Measurements from ENCODE around the gene AGBL1. TPM values are rescaled to one million over a fixed set of nuclear protein-coding genes. Genes with fewer than 3 reads are reported as not detected.

The AGBL1 gene
- total RNA-seq, 1 donor from 2014 or later: not detected

DNA sequence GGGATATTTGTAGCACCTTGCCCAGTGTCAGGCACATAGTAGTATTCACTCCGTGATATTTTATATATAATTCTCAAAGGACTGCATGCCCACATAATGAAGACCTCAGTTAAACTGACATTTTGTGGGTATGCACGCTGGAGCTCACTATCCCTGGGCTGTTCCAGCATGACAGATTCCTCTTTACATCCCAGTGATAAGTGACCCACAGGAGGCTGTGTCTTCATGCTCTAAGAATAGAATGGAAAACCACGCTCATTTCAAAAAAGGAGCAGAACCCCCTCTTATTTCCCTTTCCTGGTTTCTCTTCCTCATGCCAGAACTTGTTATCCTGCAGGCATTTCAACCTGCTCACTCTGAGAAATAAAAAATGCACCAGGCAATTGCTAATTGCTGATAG lies 717.5 kb downstream of the AGBL1 start:
- no peak for DNase-seq (ENCODE audit: low read depth in 2 of 2)

DNA sequence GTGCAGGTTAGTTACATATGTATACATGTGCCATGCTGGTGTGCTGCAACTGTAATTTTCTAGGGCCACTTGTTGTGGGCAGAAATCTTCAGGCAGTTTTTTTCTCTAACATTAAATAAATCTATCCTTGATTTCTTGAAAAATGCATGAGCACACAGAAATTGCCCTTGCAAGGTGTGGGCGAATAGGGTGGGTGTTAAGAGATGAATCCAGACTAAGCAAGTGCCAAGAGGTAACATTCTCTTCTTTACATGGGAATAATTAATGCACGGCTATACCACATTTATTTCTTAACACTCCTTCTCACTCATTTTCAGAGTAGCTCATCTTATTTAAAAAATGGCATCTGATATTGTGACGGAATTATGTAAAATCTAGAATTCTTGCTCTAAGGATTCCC lies 719.6 kb downstream of the AGBL1 start:
- DNase-seq (ENCODE audit: low read depth in 2 of 2): no peak

GRCh38 chr15:86802244-86802643 lies 722.6 kb downstream of the AGBL1 start:
- DNase-seq (ENCODE audit: low read depth in 2 of 2): no peak

DNA sequence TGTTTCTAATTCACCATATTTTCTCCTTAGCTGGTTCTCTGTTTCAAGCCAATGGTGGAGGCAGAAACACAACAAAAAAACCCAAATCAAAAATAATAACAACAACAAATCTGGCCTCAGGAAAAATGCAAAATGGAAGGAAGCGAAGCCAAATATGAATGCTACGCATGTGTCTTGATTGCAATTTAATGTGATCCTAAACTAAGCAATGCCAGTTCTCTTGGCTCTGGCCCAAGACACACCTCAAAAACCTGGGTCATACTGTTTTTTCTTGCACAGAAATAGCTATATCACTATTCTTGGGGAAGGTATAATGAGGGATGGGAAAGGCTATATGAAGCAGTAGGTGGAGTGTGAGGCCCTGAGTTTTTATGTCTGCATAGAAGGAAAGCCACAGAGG lies 724.7 kb downstream of the AGBL1 start:
- DNase-seq (ENCODE audit: low read depth in 2 of 2): no peak

DNA sequence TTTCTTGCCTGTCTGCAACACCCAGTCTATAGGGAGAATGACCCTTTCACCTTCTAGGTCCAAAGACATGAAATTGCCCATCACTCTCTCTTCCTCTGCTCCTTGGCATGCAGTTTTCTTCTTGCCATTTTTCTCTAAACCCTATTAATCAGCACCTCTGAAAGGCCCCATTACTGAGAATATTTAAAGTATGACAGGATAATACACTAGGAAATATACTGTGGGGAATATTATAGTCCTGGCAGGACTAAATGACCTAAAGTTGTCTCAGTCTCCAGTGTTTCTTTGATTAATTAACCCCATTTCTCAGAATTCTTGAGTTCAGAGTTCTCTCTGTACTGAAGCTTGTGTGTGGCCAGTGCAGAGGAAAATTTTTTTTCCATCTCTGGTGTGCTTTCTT lies 730.7 kb downstream of the AGBL1 start:
- DNase-seq (ENCODE audit: low read depth in 2 of 2): no peak

DNA sequence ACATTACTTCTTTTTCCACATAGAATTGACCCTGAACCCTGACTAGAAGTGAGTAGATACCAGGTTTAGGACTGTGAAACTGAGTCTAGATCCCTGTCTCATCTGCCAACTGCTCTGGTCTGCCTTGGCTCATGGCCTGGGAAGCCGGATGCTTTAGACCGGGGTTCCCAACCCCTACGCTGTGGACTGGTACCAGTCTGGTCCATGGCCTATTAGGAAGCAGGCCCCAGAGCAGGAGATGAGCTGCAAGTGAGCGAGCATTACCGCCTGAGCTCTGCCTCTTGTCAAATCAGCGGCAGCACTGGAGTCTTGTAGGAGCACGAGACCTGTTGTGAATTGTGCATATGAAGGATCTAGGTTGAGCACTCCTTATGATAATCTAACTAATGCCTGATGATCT lies 734.2 kb downstream of the AGBL1 start:
- no peak for DNase-seq (ENCODE audit: low read depth in 2 of 2)

DNA sequence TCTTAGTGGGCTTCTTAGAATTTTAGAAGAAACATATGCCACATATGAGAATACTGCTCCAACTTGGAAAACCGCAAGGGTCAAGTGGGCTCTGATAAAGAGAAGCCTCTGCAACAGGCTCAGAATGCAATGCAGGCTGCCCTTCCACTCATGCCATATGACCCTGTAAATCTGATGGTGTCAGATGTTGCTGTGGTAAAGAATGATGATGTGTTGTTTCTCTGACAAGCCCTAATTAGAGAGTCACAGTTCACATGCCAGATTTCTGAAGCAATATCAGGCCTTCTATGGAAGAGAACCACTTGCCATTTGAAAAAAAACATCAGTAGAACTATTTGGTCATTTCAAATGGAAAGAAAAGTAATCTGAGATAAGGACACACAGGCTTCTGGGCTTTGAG lies 749.6 kb downstream of the AGBL1 start:
- DNase-seq (ENCODE audit: low read depth in 2 of 2): no peak

DNA sequence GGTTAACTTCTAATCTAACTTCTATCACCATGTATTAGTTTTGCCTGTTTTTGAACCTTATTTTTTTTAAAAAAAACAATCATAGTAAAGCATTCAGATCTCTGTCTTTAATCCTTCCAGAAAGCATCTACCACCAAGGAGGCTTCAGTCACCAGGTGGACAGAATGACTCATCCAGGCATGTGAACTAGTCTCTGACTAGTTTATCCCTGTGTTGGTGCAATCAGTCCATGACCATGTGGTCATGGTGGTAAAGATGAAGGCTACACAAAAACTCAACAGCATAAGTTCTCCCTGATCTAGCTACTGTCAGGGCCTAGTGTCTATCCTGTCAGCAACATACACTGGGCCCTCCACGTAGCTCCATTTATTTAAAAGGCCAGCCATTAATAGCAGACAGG lies 750.6 kb downstream of the AGBL1 start:
- no peak for DNase-seq (ENCODE audit: low read depth in 2 of 2)

DNA sequence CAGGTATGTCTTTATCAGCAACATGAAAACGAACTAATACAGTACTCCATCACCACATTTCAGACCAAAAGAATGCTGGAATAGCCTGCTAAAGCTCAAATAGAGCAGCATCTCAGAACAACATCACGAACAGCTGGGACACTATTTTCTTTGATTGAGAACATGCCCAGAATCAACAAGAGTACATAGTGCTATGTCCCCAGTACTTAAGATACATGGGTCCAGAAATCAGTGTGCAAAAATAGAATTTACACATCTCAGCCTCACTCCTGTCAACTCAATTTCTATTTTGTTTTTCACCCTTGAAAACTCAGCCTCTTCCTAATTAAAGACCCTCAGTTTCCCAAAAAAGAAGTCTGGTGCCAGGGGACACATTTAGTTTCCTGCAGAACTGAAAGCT lies 753.9 kb downstream of the AGBL1 start:
- no peak for DNase-seq (ENCODE audit: low read depth in 2 of 2)

- DNase-seq (ENCODE audit: low read depth in 2 of 2): no peak
Measured at GRCh38 chr15:86834115-86834863, 754.6 kb downstream of the AGBL1 start.

DNA sequence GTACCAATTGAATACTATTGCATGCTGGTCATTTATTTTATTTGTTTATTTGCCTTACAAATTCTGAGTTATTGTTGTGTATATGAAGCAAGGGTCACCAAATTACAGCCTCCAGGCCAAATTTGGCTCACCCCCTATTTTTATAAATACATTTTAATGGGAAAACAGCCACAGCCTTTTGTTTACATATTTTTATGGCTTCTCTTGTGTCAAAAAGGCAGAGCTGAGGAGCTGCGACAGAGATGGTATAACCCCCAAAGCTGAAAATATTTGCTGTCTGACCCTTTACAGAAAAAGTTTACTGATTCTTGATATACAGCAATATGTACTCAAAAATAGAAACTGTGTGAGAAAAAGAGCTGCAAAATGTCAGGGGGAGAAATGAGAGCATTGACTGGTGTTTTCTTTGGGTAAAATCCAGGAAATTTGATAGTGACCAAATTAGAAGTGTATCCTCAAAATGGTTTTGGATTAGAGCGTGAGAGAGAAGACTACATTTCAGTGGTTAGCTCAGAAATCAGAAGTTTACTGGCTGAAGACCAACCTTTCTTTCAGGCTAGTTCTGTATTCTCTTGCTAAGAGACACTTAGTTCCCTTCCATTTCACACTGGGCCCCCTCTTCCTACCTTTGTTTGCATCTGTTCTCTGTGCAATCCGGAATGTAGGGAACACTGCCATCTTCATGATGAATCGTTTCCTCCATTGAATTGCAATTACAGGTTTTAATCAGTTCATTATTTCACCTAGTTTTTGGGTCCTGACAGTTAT lies 757.8 kb downstream of the AGBL1 start:
- DNase-seq (ENCODE audit: low read depth in 2 of 2): no peak

DNA sequence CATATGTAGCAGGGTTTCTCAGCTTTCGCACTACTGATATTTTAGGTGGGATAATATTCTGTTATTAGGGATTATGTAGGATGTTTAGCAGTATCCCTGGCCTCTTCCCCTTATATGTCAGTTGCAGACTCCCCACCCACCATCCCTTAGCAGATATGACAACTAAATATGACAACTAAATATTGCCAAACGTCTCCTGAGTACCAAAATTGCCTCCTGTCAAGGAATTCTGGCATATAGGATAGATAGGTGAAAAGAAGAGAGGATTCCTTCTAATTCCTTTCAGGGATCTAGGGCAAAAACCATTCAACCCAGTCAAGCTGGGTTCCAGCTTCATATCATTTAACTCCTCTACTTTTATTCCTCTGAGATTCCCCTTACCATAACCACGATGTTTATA lies 759.8 kb downstream of the AGBL1 start:
- DNase-seq (ENCODE audit: low read depth in 2 of 2): no peak

DNA sequence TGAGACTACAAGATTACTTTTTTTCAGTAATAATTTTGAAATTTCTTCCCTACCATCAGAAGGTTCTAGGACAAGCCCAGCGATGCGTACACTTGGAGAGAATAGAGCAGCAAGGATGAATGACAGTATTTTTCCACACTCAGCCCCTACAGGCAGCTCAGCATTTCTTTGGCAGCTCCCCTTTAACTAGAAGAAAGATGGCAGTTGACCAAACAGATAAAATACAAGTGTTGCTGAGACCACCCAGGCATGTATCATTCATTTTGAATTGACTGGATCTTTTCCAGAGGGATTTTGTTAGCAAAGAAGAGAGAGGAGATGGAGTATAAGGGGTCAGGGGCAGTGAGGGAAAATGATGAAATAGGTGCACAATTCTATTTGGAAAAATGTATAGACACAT lies 761.3 kb downstream of the AGBL1 start:
- DNase-seq (ENCODE audit: low read depth in 2 of 2): no peak

GRCh38 chr15:86842199-86842598 lies 762.5 kb downstream of the AGBL1 start:
- DNase-seq (ENCODE audit: low read depth in 2 of 2): no peak

DNA sequence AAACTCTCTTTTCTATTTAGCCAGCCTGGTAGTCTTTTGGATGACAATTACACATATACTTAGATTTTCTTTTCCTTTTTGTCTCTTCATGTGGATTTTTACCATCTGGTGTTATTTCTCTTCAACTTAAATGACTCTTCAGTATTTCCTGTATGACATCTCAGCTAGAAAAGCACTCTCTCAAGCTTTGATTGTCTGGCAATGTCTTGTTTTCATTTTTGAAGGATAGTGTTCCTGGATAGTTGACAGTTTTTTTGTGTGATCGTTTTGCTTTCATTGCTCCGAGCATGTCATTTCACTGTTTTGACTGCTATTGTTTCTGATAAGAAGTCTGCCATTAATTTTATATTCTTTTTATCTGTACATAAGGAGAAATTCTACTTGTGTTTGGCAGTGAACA lies 766.4 kb downstream of the AGBL1 start:
- no peak for DNase-seq (ENCODE audit: low read depth in 2 of 2)

DNA sequence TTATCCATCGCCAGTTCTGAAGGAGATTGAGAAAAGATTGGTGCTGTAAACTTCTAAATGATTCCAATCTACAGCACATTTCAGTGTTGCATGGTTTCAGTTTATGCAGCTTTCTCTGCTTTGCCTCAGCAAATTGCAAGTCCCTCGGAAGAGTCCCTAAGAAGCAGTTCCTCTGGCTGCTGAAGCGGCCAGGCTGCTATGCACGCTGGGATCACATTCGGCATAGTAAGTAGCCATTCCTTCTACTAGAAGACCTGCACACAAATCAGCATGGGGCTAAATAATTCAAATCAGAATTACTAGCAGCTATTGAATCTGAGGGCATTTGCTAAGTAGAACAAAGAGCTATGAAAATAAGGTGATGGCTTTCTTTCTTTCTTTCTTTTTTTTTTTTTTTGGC lies 769.5 kb downstream of the AGBL1 start:
- DNase-seq (ENCODE audit: low read depth in 2 of 2): no peak

DNA sequence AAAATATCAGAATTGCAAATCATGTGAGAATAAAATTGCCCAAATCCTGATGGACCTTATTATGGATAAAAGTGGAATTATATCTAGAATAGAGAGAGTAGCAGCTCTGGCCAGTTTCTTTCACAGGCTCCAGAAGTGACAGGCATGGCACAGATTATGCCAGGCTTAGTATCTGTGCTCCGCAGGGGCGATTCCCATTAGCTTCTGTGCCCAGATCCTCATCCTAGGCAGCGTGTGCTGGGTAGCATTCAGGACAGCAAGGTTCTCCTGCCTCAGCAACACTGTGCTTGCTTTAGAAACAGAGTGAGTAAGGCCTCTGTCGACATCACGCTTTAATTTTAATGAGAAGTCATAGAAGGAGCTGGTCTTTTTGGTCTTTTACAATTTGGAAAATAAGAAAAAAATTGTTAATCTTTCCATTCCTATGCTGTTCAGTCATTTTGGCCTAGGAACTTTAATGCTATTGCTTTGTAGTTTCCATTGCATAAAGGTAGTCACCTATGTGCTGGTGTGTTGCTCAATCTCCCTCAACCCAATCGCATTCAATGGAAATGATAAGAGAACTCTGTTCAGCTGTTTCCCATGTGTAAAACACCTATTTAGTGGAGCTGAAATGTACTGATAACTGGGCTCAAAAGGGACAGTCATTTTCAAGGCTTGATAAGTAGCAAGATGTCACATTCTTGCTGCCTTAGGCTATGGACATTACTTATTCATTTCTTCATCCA lies 770.1 kb downstream of the AGBL1 start:
- no peak for DNase-seq (ENCODE audit: low read depth in 2 of 2)

GRCh38 chr15:86850939-86851338 lies 771.3 kb downstream of the AGBL1 start:
- DNase-seq (ENCODE audit: low read depth in 2 of 2): no peak

DNA sequence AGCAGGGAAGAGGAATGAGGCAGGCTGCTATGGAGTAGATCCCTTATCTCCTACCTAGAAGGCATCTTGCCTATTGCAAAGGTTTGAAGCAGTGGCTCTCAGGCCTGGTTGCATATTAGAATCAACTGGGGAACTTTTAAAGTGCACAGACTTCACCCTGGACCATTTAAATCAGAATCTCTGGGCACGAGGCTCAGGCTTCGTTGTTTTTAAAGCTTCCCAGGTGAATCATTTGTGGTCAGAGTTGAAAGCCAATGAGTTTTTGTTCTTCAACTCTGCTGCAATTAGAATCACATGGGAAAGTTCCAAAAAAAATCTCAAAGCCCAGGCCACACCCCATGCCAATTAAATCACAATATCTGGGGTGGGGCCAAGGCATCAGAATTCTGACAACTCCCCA lies 773.1 kb downstream of the AGBL1 start:
- no peak for DNase-seq (ENCODE audit: low read depth in 2 of 2)

DNA sequence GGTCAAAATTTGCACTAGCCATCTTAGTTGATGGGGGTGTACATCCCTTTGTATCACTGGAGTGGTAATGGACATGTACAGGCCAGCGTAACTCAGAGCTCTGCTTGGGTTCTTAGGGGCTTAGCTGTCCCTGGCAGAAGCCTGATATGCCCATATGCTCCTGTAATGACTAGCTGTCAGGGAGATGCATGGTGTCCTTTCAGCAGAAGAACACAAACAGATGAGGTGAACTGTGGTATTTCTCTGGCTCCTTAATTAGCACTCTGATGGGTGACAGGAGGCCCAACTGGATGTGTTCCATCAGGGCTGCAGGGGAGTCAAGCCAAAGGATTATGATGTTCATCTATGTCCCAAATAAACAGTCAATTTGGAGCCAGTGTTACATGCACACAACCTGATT lies 774.5 kb downstream of the AGBL1 start:
- DNase-seq (ENCODE audit: low read depth in 2 of 2): no peak

GRCh38 chr15:86855307-86856291 lies 775.9 kb downstream of the AGBL1 start:
- no peak for DNase-seq (ENCODE audit: low read depth in 2 of 2)

Measured in lung microvascular endothelial cell (primary cell).